HEK293T (cell line): ENCODE measurements around the gene HES2.

Source experiments
- CTCF ChIA-PET: fragments of 350-600 bp; formaldehyde crosslinking; extraction: SDS; loops from one replicate; lab custom pipeline; 2021; ENCODE audit warnings: antibody characterized with exemption, inconsistent platforms; lab: Yijun Ruan, JAX
- POLR2A ChIA-PET: fragments of 350-600 bp; formaldehyde crosslinking; extraction: SDS; loops from one replicate; lab custom pipeline; 2020; ENCODE audit warnings: antibody characterized with exemption, inconsistent platforms; lab: Yijun Ruan, JAX
- DNase-seq: peaks from one replicate; pipeline ENCODE4 v3.0.0; 2012; ENCODE audit warnings: mixed read lengths; ENCODE audit errors: extremely low spot score
- ARNT ChIP-seq: fragments of 450-650 bp; IDR thresholded peaks from 2 replicates; pipeline ENCODE4 v1.6.1; 2017; ENCODE audit warnings: mild to moderate bottlenecking
- BHLHE40 ChIP-seq: fragments of 450-650 bp; IDR thresholded peaks from 2 replicates; pipeline ENCODE4 v1.6.1; 2016; ENCODE audit warnings: mild to moderate bottlenecking, moderate library complexity, borderline replicate concordance
- CTBP1 ChIP-seq: fragments of 450-650 bp; IDR thresholded peaks from 2 replicates; pipeline ENCODE4 v1.6.1; 2016; ENCODE audit warnings: borderline replicate concordance
- ELF4 ChIP-seq: fragments of 450-650 bp; IDR thresholded peaks from 2 replicates; pipeline ENCODE4 v1.6.1; 2017; ENCODE audit warnings: antibody characterized with exemption
- FOXA1 ChIP-seq: fragments of 450-650 bp; IDR thresholded peaks from 2 replicates; pipeline ENCODE4 v1.6.1; 2016; ENCODE audit warnings: mild to moderate bottlenecking
- FOXK2 ChIP-seq: fragments of 450-650 bp; IDR thresholded peaks from 2 replicates; pipeline ENCODE4 v1.6.1; 2016; ENCODE audit warnings: mild to moderate bottlenecking
- FOXM1 ChIP-seq: fragments of 450-650 bp; IDR thresholded peaks from 2 replicates; pipeline ENCODE4 v1.6.1; 2017; ENCODE audit warnings: mild to moderate bottlenecking, borderline replicate concordance
- HDGF ChIP-seq: fragments of 450-650 bp; IDR thresholded peaks from 2 replicates; pipeline ENCODE4 v1.6.1; 2017; ENCODE audit warnings: antibody characterized with exemption, borderline replicate concordance
- L3MBTL2 ChIP-seq: fragments of 450-650 bp; conservative IDR thresholded peaks from 2 replicates; pipeline ENCODE4 v1.6.1; 2016; ENCODE audit warnings: mild to moderate bottlenecking
- LEF1 ChIP-seq: fragments of 450-650 bp; IDR thresholded peaks from 2 replicates; pipeline ENCODE4 v1.6.1; 2017; ENCODE audit warnings: mild to moderate bottlenecking, borderline replicate concordance
- NFRKB ChIP-seq: fragments of 450-650 bp; IDR thresholded peaks from 2 replicates; pipeline ENCODE4 v1.6.1; 2016; ENCODE audit warnings: mild to moderate bottlenecking, moderate library complexity
- PKNOX1 ChIP-seq: fragments of 450-650 bp; IDR thresholded peaks from 2 replicates; pipeline ENCODE4 v1.6.1; 2016
- SP1 ChIP-seq: fragments of 450-650 bp; IDR thresholded peaks from 2 replicates; pipeline ENCODE4 v1.6.1; 2017
- SUZ12 ChIP-seq: fragments of 450-650 bp; IDR thresholded peaks from 2 replicates; pipeline ENCODE4 v1.6.1; 2016; ENCODE audit warnings: mild to moderate bottlenecking
- TARDBP ChIP-seq: fragments of 450-650 bp; IDR thresholded peaks from 2 replicates; pipeline ENCODE4 v1.6.1; 2016
- ZNF384 ChIP-seq: fragments of 450-650 bp; IDR thresholded peaks from 2 replicates; pipeline ENCODE4 v1.6.1; 2016

Gene HES2

DNA sequence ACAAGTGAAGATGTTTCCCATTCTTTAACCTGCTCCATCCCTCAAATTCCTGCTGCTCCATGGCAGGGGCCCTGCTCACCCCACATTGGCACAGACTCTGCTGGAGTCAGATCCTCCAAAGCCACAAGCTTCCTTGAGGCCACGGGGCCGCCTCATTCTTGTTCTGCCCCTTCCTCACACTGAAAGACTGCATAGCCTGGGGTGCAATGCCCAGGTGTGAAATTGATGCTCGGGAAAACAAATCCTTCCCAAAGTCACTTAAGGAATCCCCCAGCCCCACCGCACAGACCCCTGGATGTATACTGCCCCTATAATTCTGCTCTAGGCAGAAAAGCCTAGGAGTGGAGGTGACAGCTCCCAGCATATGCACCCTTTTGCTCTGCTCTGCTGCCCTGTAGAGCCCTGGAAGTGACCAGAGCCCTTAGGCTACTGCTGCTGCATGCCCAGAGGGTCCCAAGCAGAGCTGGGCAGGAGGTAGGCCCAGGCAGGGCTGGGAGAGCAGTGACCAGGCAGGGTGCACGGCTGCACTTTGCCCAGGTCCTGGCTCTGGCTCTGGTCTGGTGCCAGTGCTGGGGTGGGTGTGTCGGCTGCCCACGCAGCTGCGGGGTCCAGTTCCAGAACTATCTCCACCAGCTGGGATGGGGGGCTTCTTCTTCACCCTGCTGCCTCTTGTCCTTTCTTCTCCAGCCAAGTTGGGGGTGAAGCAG is 1.6 kb downstream of the HES2 start:
- POLR2A ChIA-PET = interaction anchor here (0.9 kb wide), 1 partner anchor 184 kb away, joined by 3 read pairs; no protein-coding TSS in a partner anchor
- CTCF ChIA-PET = interaction anchor here (0.7 kb wide), 1 partner anchor 20 kb away, joined by 3 read pairs; no protein-coding TSS in a partner anchor
- TF ChIP-seq LEF1 = no peak
- no peak for TF ChIP-seq ELF4
- no peak for TF ChIP-seq FOXK2
- no peak for TF ChIP-seq FOXA1
- no peak for TF ChIP-seq HDGF
- TF ChIP-seq CTBP1 = no peak
- no peak for TF ChIP-seq FOXM1
- no peak for DNase-seq

- ChIA-PET CTCF (no interaction called here), POLR2A (no interaction called here)
- DNase-seq = no peak
- TF ChIP-seq FOXA1 = no peak
These were observed 2.8 kb downstream of the HES2 start for GRCh38 chr1:6416906-6417305.

DNA sequence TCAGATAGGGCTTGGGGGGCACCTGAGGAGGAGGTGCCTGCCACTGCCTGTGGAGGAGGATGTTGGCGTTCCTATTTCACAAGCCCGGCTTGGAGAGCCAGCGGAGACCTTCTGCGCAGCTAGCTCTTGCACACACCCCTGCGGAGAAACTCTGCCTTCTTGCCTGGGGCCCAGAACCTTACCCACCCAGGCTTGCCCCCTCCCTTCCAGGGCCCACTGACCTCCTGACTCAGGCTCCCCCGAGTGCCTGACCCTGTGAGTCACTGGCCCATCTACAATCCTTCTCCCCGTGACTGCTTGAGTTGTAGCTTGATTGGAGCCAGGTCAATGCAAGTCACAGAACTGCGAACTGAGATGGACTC is 3.4 kb downstream of the HES2 start:
- DNase-seq = no peak
- no peak for TF ChIP-seq FOXK2
- no peak for TF ChIP-seq NFRKB
- ChIA-PET POLR2A (no interaction called here), CTCF (interaction anchor here (2.4 kb wide), 1 partner anchor 55 kb away, joined by 9 read pairs; no protein-coding TSS in a partner anchor)

- no peak for DNase-seq
- TF ChIP-seq L3MBTL2 = no peak
- no peak for TF ChIP-seq SUZ12
- no peak for TF ChIP-seq ARNT
- TF ChIP-seq ZNF384 = no peak
- TF ChIP-seq HDGF = no peak
- no peak for TF ChIP-seq BHLHE40
- no peak for TF ChIP-seq LEF1
- no peak for TF ChIP-seq NFRKB
- no peak for TF ChIP-seq ELF4
- no peak for TF ChIP-seq CTBP1
- TF ChIP-seq TARDBP = no peak
- CTCF ChIA-PET = interaction anchor here (0.7 to 3.6 kb wide), 10 partner anchors 7 to 81 kb away, joined by 3 to 37 read pairs (median 6); no protein-coding TSS in a partner anchor
- POLR2A ChIA-PET = interaction anchor here (1.4 kb wide), 1 partner anchor 21 kb away, joined by 5 read pairs; the partner anchor contains the start of gene ACOT7
These were observed 4.7 kb downstream of the HES2 start for GRCh38 chr1:6414881-6415626.

DNA sequence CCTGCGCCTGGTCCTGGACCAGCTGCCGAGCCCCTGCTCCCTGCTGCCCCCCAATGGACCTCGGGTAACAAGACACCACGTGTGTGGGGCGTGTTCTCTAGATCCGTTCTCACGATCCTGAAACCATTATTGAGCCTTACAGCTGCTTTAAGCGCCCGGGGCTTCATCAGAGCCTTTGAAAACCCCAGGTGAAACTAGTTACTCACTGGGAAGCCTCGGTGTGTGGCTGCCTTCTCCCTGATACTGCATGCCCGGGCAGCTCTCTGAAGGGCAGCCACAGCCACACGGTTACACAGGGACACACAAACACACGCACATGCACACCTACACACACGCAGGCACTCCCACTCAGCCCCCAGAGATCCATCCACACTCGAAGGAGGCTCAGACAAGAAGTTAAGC is 5.3 kb downstream of the HES2 start:
- peak; percentile 65 for DNase-seq
- TF ChIP-seq L3MBTL2 (peak; percentile 43; the same call in 1 of the 2 replicates), SP1 (no peak), CTBP1 (no peak), FOXA1 (no peak)
- POLR2A ChIA-PET = interaction anchor here (1.4 kb wide), 1 partner anchor 21 kb away, joined by 5 read pairs; the partner anchor contains the start of gene ACOT7
- CTCF ChIA-PET = interaction anchor here (0.6 to 3.6 kb wide), 13 partner anchors 8 to 169 kb away, joined by 3 to 37 read pairs (median 4); no protein-coding TSS in a partner anchor

- TF ChIP-seq SUZ12 = no peak
- TF ChIP-seq BHLHE40 = no peak
- POLR2A ChIA-PET = no interaction called here
- DNase-seq = no peak
- CTCF ChIA-PET = interaction anchor here (0.7 to 3.6 kb wide), 3 partner anchors 10 to 387 kb away, joined by 6 to 37 read pairs (median 7); no protein-coding TSS in a partner anchor
These were observed 6.8 kb downstream of the HES2 start for GRCh38 chr1:6412896-6413295.

DNA sequence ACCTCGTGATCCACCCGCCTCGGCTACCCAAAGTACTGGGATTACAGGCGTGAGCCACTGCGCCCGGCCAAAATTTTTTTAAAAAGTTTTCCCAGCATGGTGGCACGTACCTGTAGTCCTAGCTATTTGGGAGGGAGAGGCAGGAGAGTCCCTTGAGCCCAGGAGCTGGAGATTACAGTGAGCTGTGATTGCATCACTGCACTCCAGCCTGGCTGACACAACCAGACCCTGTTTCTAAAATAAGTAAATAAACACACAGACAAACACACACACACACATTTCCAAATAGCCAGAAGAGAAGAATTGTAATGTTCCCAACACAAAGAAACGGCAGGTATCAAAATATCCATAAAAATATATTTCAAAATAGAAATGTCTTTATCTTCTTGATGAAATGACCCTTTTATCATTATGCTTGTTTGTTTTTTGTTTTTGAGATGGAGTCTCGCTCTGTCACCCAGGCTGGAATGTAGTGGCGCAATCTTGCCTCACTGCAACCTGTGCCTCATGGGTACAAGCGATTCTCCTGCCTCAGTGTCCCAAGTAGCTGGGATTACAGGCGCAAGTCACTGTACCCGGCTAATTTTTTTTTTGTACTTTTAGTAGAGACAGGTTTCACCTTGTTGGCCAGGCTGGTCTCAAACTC is 9.3 kb downstream of the HES2 start:
- TF ChIP-seq FOXM1 = no peak
- no peak for TF ChIP-seq LEF1
- TF ChIP-seq ARNT = no peak
- no peak for TF ChIP-seq ZNF384
- TF ChIP-seq BHLHE40 = no peak
- TF ChIP-seq HDGF = no peak
- no peak for TF ChIP-seq CTBP1
- no peak for TF ChIP-seq PKNOX1
- TF ChIP-seq FOXK2 = no peak
- TF ChIP-seq L3MBTL2 = no peak
- TF ChIP-seq SP1 = no peak
- no peak for TF ChIP-seq TARDBP
- no peak for TF ChIP-seq FOXA1
- TF ChIP-seq SUZ12 = no peak
- no peak for TF ChIP-seq ELF4
- no peak for TF ChIP-seq NFRKB
- no peak for DNase-seq
- ChIA-PET CTCF (interaction anchor here (1.2 kb wide), 1 partner anchor 163 kb away, joined by 3 read pairs; no protein-coding TSS in a partner anchor), POLR2A (no interaction called here)
